ENCODE data around the gene RRH. TPM values are rescaled to one million over a fixed set of nuclear protein-coding genes. Genes with fewer than 3 reads are reported as not detected.

RRH gene
- total RNA-seq, 2 donors from 2014 or later, result 0.57 TPM; not detected in 1

DNA sequence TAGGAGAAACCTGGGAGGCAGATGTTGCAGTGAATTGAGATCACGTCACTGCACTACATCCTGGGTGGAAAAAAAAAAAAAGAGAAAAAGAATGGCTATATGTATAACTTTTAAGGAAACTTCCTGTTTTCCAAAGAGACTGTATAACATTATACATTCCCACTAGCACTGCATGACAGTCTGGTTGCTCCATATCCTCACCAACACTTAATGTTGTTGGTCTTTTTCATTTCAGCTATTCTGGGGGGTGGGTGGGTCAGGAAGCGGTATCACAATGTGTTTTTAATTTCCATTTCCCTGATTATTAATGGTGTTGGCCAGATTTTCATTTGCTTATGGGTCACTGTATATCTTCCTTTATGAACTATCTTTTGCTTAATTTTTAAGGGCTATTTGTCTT is 33.5 kb downstream of the RRH start:
- H3K9me3 ChIP-seq, result no peaks in the 10 kb centered on the region
- no peaks in the 10 kb centered on the region for H3K27me3 ChIP-seq
- DNase-seq, result no peak
- intact Hi-C loops (cut with DNase I), result no loop called here
- H3K4me3 ChIP-seq, result no peak overlapping the region
- H3K27ac ChIP-seq, result no peak overlapping the region
- no peaks in the 10 kb centered on the region for H3K4me1 ChIP-seq
- no peaks in the 10 kb centered on the region for H3K36me3 ChIP-seq
- H3K9ac ChIP-seq (ENCODE audit: low read depth in 2 of 2, low read length in 2 of 2), result no peak overlapping the region
- TF ChIP-seq, protein P1, sequence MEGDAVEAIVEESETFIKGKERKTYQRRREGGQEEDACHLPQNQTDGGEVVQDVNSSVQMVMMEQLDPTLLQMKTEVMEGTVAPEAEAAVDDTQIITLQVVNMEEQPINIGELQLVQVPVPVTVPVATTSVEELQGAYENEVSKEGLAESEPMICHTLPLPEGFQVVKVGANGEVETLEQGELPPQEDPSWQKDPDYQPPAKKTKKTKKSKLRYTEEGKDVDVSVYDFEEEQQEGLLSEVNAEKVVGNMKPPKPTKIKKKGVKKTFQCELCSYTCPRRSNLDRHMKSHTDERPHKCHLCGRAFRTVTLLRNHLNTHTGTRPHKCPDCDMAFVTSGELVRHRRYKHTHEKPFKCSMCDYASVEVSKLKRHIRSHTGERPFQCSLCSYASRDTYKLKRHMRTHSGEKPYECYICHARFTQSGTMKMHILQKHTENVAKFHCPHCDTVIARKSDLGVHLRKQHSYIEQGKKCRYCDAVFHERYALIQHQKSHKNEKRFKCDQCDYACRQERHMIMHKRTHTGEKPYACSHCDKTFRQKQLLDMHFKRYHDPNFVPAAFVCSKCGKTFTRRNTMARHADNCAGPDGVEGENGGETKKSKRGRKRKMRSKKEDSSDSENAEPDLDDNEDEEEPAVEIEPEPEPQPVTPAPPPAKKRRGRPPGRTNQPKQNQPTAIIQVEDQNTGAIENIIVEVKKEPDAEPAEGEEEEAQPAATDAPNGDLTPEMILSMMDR (IDR thresholded peaks at IDR 0.05), result no peak

DNA sequence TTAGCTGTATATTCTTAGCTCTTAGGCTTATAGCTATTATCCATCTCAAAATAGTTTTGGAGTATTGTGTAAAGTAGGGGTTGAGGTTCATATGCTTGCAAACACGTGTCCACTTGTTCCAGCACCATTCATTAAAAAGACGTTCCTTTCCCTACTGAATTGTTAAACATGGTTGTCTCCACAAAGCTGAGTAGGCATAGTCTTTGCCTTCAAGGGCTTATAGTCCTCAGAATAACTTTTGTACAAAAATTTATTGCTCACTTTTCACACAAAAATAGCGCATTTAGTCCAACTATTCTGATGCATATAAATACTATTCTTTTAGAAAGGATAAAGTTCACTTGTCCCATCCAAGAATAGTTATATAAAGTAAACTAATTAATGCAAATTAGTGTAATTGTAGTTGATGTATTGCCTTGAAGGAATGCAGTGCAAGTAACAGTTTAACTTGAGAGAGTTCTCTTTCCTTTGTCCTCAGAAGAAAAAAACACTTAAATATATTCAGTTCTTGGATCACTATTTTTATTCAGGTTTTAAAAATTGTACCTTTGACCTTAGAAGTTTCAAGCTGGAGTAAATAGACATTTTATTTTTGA is 34.2 kb downstream of the RRH start:
- no peak for DNase-seq
- TF ChIP-seq, protein P1 (IDR thresholded peaks at IDR 0.05), result no peak
- Histone ChIP-seq H3K9ac (ENCODE audit: low read depth in 2 of 2, low read length in 2 of 2) (no peak overlapping the region), H3K9me3 (no peaks in the 10 kb centered on the region), H3K4me3 (no peak overlapping the region), H3K4me1 (no peaks in the 10 kb centered on the region), H3K27me3 (no peaks in the 10 kb centered on the region), H3K27ac (no peak overlapping the region), H3K36me3 (no peaks in the 10 kb centered on the region)
- intact Hi-C loops (cut with DNase I), result no loop called here

DNA sequence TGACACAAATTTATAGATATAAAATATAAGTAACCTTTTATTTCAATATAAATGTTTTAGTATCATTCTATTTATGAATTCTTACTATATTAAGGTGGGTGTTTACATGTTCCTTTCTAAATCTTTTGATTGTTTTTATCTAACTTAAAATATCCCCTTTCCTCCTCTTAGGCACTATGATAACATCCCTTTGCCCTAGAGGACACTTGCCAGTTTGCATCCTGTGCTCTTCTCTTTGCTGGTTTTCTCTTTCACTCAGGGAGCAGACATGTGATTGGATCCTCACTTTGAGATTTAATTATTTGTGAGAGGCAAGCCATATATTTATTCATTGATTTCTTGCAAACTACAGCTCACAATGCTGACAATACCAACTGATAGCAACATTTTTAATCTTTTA is 36.4 kb downstream of the RRH start:
- no peaks in the 10 kb centered on the region for H3K9me3 ChIP-seq
- no peak overlapping the region for H3K27ac ChIP-seq
- TF ChIP-seq, protein P1 (IDR thresholded peaks at IDR 0.05), result no peak
- no peaks in the 10 kb centered on the region for H3K27me3 ChIP-seq
- no peak for DNase-seq
- H3K4me3 ChIP-seq, result no peak overlapping the region
- no peak overlapping the region for H3K9ac ChIP-seq (ENCODE audit: low read depth in 2 of 2, low read length in 2 of 2)
- intact Hi-C loops (cut with DNase I), result no loop called here
- no peaks in the 10 kb centered on the region for H3K4me1 ChIP-seq
- no peaks in the 10 kb centered on the region for H3K36me3 ChIP-seq

DNA sequence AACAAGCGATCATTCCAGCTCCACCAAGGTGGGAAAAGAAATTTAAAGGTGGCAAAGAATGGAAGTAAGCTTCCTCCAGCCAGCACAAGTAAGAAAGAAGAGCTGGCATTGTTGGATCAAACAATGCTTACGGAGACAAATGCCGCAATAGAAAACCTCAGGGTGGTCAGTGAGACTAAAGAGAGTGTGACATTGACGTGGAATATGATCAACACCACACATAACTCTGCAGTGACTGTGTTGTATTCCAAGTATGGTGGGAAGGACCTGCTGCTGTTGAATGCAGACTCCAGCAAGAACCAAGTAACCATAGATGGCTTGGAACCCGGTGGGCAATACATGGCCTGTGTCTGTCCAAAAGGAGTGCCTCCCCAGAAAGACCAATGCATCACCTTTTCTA is 42.3 kb downstream of the RRH start:
- no peak overlapping the region for H3K9ac ChIP-seq (ENCODE audit: low read depth in 2 of 2, low read length in 2 of 2)
- H3K36me3 ChIP-seq, result no peaks in the 10 kb centered on the region
- no peak for DNase-seq
- TF ChIP-seq, protein P1 (IDR thresholded peaks at IDR 0.05), result no peak
- H3K27me3 ChIP-seq, result no peaks in the 10 kb centered on the region
- intact Hi-C loops (cut with DNase I), result no loop called here
- no peak overlapping the region for H3K27ac ChIP-seq
- no peak overlapping the region for H3K4me3 ChIP-seq
- H3K4me1 ChIP-seq, result no peaks in the 10 kb centered on the region
- no peaks in the 10 kb centered on the region for H3K9me3 ChIP-seq

DNA sequence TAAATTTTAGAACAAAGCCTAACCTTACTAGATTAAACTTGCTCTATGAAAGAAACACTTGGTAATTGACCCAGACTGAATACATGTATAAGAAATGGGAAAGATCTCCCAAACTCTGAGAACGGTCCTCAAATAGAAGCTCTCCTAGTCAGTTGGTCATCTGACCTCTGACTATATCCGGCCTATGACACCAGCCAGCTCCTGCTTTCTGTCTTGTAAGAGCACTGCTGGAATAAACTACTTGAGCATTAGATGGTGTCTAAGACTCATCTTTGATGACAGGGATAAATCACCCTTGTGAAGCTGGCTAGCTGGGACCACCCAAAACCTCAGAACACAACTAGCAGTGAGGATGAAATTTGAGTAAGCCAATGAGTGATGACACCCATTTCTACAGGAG is 44.3 kb downstream of the RRH start:
- intact Hi-C loops (cut with DNase I), result no loop called here
- no peaks in the 10 kb centered on the region for H3K4me1 ChIP-seq
- H3K9me3 ChIP-seq, result no peaks in the 10 kb centered on the region
- no peak overlapping the region for H3K4me3 ChIP-seq
- TF ChIP-seq, protein P1 (IDR thresholded peaks at IDR 0.05), result no peak
- H3K27me3 ChIP-seq, result no peaks in the 10 kb centered on the region
- no peak overlapping the region for H3K27ac ChIP-seq
- no peaks in the 10 kb centered on the region for H3K36me3 ChIP-seq
- H3K9ac ChIP-seq (ENCODE audit: low read depth in 2 of 2, low read length in 2 of 2), result no peak overlapping the region
- no peak for DNase-seq

Data from colonic mucosa (tissue), 4 donors.